ENCODE data around the gene SWT1. TPM values are rescaled to one million over a fixed set of nuclear protein-coding genes. Genes with fewer than 3 reads are reported as not detected.

The SWT1 gene
- total RNA-seq, 1 donor: 10.9 TPM

- Histone ChIP-seq H3K4me1 (ENCODE audit: insufficient read depth, low read length) (peaks cover 1% of the 10 kb centered on the region), H3K4me3 (ENCODE audit: low read length) (no peak overlapping the region), H3K9me3 (ENCODE audit: low read depth, low read length) (no peaks in the 10 kb centered on the region), H3K27me3 (ENCODE audit: insufficient read depth, low read length) (no peaks in the 10 kb centered on the region)
Measured at GRCh38 chr1:185324118-185324517, 167.2 kb downstream of the SWT1 start.

- H3K27me3 ChIP-seq (ENCODE audit: insufficient read depth, low read length): no peaks in the 10 kb centered on the region
- no peak overlapping the region for H3K4me3 ChIP-seq (ENCODE audit: low read length)
- H3K4me1 ChIP-seq (ENCODE audit: insufficient read depth, low read length): no peaks in the 10 kb centered on the region
- no peaks in the 10 kb centered on the region for H3K9me3 ChIP-seq (ENCODE audit: low read depth, low read length)
Measured at GRCh38 chr1:185325413-185325812, 168.4 kb downstream of the SWT1 start.

GRCh38 chr1:185328255-185328654 lies 171.3 kb downstream of the SWT1 start:
- Histone ChIP-seq H3K9me3 (ENCODE audit: low read depth, low read length) (no peaks in the 10 kb centered on the region), H3K27me3 (ENCODE audit: insufficient read depth, low read length) (no peaks in the 10 kb centered on the region), H3K4me1 (ENCODE audit: insufficient read depth, low read length) (no peaks in the 10 kb centered on the region), H3K4me3 (ENCODE audit: low read length) (no peak overlapping the region)

- Histone ChIP-seq H3K4me3 (ENCODE audit: low read length) (no peak overlapping the region), H3K4me1 (ENCODE audit: insufficient read depth, low read length) (peaks cover 31% of the 10 kb centered on the region), H3K27me3 (ENCODE audit: insufficient read depth, low read length) (no peaks in the 10 kb centered on the region), H3K9me3 (ENCODE audit: low read depth, low read length) (no peaks in the 10 kb centered on the region)
Measured at GRCh38 chr1:185334182-185334581, 177.2 kb downstream of the SWT1 start.

- Histone ChIP-seq H3K4me1 (ENCODE audit: insufficient read depth, low read length) (peaks cover 44% of the 10 kb centered on the region), H3K4me3 (ENCODE audit: low read length) (no peak overlapping the region), H3K9me3 (ENCODE audit: low read depth, low read length) (no peaks in the 10 kb centered on the region), H3K27me3 (ENCODE audit: insufficient read depth, low read length) (no peaks in the 10 kb centered on the region)
Measured at GRCh38 chr1:185337246-185337645, 180.3 kb downstream of the SWT1 start.

GRCh38 chr1:185338719-185339622 lies 182.0 kb downstream of the SWT1 start:
- no peak overlapping the region for H3K4me3 ChIP-seq (ENCODE audit: low read length)
- peaks cover 44% of the 10 kb centered on the region for H3K4me1 ChIP-seq (ENCODE audit: insufficient read depth, low read length)
- H3K9me3 ChIP-seq (ENCODE audit: low read depth, low read length): no peaks in the 10 kb centered on the region
- H3K27me3 ChIP-seq (ENCODE audit: insufficient read depth, low read length): no peaks in the 10 kb centered on the region

GRCh38 chr1:185341196-185341781 lies 184.3 kb downstream of the SWT1 start:
- H3K4me3 ChIP-seq (ENCODE audit: low read length): no peak overlapping the region
- no peaks in the 10 kb centered on the region for H3K9me3 ChIP-seq (ENCODE audit: low read depth, low read length)
- H3K27me3 ChIP-seq (ENCODE audit: insufficient read depth, low read length): no peaks in the 10 kb centered on the region
- H3K4me1 ChIP-seq (ENCODE audit: insufficient read depth, low read length): peaks cover 46% of the 10 kb centered on the region

Other genes with a start within 250 kb of the SWT1 start
- gene NIBAN1, start 182.7 kb upstream of the SWT1 start, total RNA-seq: 26.3 TPM
- gene RNF2, start 111.6 kb upstream of the SWT1 start, total RNA-seq: 25.9 TPM
- 3.3 TPM for gene TRMT1L, start 214 bp upstream of the SWT1 start, total RNA-seq
- 282 TPM for gene IVNS1ABP, start 160.1 kb downstream of the SWT1 start, total RNA-seq